HL-60/S4 treated with retinoic acid at 250 ng/mL for 4 days and 3 days (cell line): ENCODE measurements around the gene SLC26A11.

Experiments
- in situ Hi-C: fragments of 300-500 bp; cut with MboI; formaldehyde crosslinking; loops from 2 replicates; pipeline ENCODE4 v1.7.0; 2022; ENCODE audit warnings: low sequenced_read_pairs

SLC26A11 gene

DNA sequence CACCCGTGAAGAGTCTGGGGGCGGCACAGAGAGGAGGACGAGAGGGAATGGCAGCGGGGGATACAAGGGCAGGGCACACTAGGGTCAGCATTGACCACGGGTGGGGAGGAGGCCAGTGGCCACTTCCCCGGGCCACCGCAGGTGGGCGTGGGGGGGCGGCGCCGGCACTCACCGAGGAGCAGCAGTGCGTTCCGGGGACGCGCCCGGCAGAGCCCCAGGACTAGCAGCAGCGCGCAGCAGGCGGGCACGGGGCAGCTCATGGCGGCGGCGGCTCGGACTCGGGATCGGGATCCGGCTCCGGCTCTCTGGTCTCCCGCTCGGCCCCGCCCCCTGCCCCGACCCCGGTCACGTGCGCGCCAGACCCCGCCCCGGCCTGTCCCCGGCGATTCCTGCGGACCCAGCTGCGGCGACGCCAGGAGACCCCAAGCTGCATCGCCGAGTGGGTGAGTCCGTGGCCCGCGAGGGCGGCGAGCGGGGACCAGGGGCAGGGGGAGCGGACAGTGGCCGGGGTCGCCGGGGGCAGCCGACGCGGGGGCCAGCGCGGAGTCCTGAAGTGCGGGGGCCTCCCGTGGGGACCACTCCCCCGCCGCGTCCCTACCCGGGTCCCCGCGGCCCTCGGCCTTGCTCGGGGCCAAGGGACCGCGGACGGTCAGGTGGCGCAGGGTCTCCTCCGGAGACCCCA, at the start of gene SLC26A11, which contains the start of gene SGSH:
TSS of gene SLC26A11 (plus strand) at position 374 of the 682 bp plus-strand sequence. CDS start 1,134 bp downstream, outside the sequence.
TSS of gene SGSH (minus strand) at position 280 of the 682 bp plus-strand sequence. CDS start at position 260, 20 bp downstream.
- in situ Hi-C loops, result no loop called here

GRCh38 chr17:80171681-80172080, 48.5 kb upstream of the SLC26A11 start:
- in situ Hi-C loops, result no loop called here

GRCh38 chr17:80173126-80173525, 47.1 kb upstream of the SLC26A11 start:
- in situ Hi-C loops, result no loop called here

DNA sequence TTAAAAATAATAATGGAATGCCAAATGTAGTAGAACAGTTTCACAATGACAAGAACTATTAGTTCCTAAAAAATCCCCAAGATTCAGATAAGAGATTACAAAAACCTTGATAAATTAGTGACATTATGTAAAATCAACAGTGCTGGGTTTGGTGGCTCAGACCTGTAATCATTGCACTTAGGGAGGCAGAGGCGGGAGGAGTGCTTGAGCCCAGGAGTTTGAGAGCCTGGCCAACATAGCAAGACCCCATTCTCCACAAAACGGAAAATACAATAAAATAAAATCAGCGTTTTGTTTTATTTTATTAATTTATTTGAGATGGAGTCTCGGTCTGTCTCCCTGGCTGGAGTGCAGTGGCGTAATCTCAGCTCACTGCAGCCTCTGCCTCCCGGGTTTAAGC, 46.3 kb upstream of the SLC26A11 start:
- in situ Hi-C loops, result no loop called here

- in situ Hi-C loops, result no loop called here
These were observed 43.5 kb upstream of the SLC26A11 start for GRCh38 chr17:80176757-80177156.

- in situ Hi-C loops, result no loop called here
These were observed 42.1 kb upstream of the SLC26A11 start for GRCh38 chr17:80177986-80178595.

- in situ Hi-C loops, result no loop called here
These were observed 40.0 kb upstream of the SLC26A11 start for GRCh38 chr17:80180192-80180591.

DNA sequence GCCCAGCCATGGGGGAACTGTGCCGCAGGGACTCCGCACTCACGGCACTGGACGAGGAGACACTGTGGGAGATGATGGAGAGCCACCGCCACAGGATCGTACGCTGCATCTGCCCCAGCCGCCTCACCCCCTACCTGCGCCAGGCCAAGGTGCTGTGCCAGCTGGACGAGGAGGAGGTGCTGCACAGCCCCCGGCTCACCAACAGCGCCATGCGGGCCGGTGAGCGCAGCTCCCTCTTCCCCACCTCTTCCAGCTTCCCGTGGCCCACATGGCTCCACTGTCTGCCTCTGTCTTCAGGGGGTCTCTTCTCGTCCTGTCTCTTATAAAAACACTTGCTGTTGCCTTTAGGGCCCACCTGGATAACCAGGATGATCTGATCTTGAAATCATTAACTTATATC, 38.8 kb upstream of the SLC26A11 start:
- in situ Hi-C loops, result no loop called here

DNA sequence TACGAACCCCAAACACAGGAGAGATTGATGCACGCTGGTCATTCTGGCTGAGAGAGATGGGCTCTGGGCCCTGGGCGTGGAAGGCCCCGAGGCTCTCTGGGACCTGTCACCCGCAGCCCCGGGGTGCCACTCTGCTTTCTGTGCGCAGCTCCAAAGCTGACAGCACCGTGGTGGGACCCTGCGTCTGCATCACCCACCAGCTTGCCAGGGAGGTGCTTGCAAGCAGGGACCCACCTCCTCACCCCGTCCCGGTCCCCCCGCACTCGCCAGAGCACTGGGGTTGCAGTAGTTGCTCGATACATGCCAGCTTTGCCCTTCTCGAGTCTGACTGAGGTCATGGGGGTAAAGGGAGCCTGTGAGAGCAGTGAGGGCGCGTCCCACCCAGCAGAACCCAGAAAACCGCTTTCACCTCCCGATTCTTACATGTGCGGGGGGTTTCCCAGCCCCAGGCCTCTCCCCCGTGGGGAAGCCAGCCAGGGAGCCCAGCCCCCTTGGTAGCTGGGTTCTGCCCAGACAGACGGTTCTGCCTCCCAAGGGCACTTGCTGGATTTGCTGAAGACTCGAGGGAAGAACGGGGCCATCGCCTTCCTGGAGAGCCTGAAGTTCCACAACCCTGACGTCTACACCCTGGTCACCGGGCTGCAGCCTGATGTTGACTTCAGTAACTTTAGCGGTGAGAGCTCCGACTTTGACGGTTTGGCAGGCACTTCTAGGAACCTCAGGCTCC, 37.9 kb upstream of the SLC26A11 start:
- in situ Hi-C loops, result no loop called here

- in situ Hi-C loops, result no loop called here
These were observed 37.4 kb upstream of the SLC26A11 start for GRCh38 chr17:80182845-80183223.

DNA sequence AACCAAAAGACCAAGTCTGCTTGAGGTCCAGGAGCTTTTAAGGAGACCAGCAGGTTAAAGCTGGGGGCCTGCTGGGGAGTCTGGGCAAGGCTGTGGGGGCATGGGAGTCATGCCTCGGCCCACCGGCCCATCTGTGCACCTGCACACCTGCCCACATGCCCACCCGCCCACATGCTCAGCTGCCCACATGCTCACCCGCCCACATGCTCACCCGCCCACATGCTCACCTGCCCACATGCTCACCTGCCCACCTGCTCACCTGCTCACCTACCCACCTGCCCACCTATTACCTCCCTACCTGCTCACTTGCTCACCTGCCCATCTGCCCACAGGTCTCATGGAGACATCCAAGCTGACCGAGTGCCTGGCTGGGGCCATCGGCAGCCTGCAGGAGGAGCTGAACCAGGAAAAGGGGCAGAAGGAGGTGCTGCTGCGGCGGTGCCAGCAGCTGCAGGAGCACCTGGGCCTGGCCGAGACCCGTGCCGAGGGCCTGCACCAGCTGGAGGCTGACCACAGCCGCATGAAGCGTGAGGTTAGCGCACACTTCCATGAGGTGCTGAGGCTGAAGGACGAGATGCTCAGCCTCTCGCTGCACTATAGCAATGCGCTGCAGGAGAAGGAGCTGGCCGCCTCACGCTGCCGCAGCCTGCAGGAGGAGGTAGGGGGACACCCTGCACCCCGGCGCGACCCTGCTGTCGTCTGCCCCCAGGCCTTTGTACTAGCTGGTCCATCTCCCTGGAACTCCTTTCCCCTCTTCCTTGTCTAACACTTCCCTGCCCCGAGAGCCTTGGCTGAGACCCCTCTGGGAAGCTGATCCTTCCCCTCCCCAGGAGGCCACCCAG, 36.4 kb upstream of the SLC26A11 start:
- in situ Hi-C loops, result no loop called here

DNA sequence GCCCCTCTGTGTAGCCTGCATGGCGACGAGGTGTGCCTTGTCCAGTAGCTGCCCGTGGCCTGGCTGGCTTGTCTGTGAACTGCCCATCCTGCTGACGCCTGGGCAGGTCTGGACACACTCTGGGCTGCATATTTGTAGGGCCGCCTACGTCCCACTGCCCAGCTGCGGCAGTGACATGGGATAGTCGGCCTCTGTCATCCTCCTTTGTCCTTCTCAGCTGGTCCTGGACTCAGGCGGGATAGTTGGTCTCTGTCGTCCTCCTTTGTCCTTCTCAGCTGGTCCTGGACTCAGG, 35.9 kb upstream of the SLC26A11 start:
- in situ Hi-C loops, result no loop called here

DNA sequence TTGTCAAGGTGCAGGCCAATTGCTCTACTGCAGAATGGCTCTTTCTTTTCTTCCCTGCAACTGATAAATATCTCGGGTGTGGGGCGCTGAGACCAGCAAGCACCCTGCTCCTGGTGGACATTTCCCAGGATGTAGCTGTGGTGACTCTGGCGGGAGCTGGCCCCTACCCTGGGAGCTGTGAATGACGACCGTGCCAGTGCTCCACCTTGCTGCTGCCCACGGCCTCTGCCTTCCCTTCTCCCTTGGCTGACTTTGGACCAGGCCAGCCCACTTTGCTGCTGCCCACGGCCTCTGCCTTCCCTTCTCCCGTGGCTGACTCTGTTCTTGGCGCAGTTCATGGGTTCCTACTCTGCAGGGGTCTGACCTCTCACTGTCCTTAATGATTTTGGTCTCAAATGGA, 34.3 kb upstream of the SLC26A11 start:
- in situ Hi-C loops, result no loop called here

GRCh38 chr17:80187090-80187489, 33.1 kb upstream of the SLC26A11 start:
- in situ Hi-C loops, result no loop called here

DNA sequence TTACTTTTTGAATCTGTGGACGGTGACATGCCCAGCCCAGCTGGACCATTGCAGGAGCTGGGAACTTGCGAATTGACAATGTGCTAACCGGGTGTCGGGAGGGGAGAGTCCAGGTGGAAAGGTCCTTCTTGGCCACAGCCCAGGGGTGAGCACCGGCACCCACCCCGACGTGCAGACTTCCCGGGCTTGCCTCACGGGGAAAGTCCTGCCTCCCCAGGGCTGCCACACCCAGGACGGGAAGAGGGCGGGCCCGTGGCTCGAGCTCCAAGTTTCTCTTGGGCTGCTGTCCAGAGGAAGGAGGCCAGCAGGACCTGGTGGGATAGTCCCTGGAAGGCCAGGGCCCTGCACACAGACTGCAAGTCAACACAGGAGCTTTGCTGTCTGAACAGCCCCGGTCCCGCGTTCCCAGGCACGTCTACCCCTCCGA, 32.7 kb upstream of the SLC26A11 start:
- in situ Hi-C loops, result no loop called here

GRCh38 chr17:80189611-80190010, 30.6 kb upstream of the SLC26A11 start:
- in situ Hi-C loops, result no loop called here

GRCh38 chr17:80190716-80191115, 29.5 kb upstream of the SLC26A11 start:
- in situ Hi-C loops, result no loop called here

DNA sequence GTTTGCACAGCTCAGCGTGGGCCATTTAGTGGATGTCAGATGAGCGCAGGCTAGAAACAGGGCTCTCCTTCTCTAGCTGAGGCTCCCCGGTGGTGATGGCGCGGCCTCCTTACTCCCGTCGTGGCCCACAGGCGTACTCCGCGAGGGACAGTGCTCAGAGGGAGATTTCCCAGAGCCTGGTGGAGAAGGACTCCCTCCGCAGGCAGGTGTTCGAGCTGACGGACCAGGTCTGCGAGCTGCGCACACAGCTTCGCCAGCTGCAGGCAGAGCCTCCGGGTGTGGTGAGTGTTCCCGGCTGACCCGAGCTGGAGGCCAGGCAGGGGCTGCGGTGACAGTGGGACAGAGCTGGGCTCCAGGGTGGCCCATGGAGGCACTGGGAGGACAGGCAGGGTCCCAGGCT, 29.0 kb upstream of the SLC26A11 start:
- in situ Hi-C loops, result no loop called here

DNA sequence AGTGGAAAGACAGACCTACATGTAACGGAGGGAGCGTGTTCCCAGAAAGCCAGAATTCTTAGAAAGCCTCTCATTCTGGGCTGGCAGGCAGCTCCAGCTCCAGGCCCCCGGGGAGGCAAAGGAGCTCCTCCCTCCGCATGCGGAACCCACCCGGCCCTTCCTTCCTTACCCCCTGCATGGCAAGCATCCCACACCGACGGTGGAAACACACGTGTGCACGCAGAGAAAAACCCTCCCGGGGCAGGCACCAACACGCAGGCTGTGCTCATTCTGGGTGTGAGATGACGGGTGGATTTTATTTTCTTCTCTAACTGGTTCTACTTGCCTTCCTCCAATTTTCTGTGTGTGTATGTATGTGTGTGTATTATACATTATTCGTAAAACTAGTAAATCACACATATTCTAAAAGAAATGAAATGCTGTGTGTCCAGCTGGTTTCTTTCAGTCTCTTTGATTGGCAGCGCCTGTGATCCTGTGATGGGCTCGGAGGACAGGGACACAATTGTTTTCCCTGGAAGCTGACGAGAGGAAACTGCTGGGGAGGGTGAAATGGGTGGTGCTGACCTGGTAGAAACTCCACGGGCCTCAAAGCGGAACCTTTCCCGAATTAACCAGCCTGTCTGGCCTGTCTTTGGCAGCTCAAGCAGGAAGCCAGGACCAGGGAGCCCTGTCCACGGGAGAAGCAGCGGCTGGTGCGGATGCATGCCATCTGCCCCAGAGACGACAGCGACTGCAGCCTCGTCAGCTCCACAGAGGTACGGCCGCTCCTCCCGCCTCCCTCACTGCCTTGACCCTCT, 28.2 kb upstream of the SLC26A11 start:
- in situ Hi-C loops, result no loop called here

DNA sequence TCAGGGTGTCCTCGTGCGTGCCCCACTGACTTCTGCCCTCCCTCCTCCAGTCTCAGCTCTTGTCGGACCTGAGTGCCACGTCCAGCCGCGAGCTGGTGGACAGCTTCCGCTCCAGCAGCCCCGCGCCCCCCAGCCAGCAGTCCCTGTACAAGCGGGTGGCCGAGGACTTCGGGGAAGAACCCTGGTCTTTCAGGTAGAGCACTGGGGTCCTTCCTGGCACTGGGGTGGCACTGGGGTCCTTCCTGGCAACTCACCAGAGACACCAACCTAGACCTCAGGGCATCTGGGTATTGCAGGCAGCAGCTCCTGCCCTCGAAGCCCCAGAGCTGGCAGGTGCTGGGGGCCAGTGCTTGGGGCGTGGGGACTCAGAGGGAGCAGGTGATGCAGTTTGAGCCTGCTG, 25.1 kb upstream of the SLC26A11 start:
- in situ Hi-C loops, result no loop called here
